ENCODE data around the gene FYCO1.

- TF ChIP-seq NFIC (IDR thresholded peaks at IDR 0.05) (no peak), TAF1 (IDR thresholded peaks at IDR 0.05; ENCODE audit: low read depth) (no peak), EP300 (IDR thresholded peaks at IDR 0.05; ENCODE audit: borderline replicate concordance) (no peak), YY1 (IDR thresholded peaks at IDR 0.05; ENCODE audit: low read depth) (no peak), TCF12 (IDR thresholded peaks at IDR 0.05; ENCODE audit: low read depth) (no peak)
Measured at GRCh38 chr3:45958321-45958791, 37.3 kb downstream of the FYCO1 start.
